HepG2 (cell line): ENCODE results near the gene GPR17. TPM values are rescaled to one million over a fixed set of nuclear protein-coding genes. Genes with fewer than 3 reads are reported as not detected.
A peak's percentile ranks its signal among the peaks of the same experiment; 100 is the strongest.

Source experiments
- FOSL1 ChIP-seq: sonication (generic); formaldehyde crosslinking; IDR thresholded peaks from 2 replicates; pipeline ENCODE4 v1.9.0; 2021; ENCODE audit warnings: missing genetic modification reagents, borderline replicate concordance
- HDAC2 ChIP-seq: sonication (generic); formaldehyde crosslinking; IDR thresholded peaks from 2 replicates; pipeline ENCODE4 v1.4.0; 2020; ENCODE audit warnings: missing genetic modification reagents
- HNF4G ChIP-seq, 2 experiments: sonication (generic) in 1 of 2; formaldehyde crosslinking in 1 of 2; IDR thresholded peaks; 2 replicates each; pipeline versions ENCODE4 v1.4.0 to v1.6.1; 2011 to 2020; ENCODE audit warnings: borderline replicate concordance in 2 of 2, low read depth in 2 of 2, mild to moderate bottlenecking in 2 of 2, low read length in 1 of 2, missing genetic modification reagents in 1 of 2, moderate library complexity in 1 of 2
- KDM4B ChIP-seq: sonication (generic); formaldehyde crosslinking; IDR thresholded peaks from 2 replicates; pipeline ENCODE4 v1.4.0; 2020; ENCODE audit warnings: missing genetic modification reagents
- MEIS2 ChIP-seq: sonication (generic); formaldehyde crosslinking; IDR thresholded peaks from 2 replicates; pipeline ENCODE4 v1.9.0; 2021; ENCODE audit warnings: mild to moderate bottlenecking, missing genetic modification reagents
- MXD3 ChIP-seq: IDR thresholded peaks from 2 replicates; pipeline ENCODE4 v1.6.1; 2016; ENCODE audit warnings: mild to moderate bottlenecking, missing biosample characterization, missing genetic modification reagents
- MYPOP ChIP-seq: sonication (generic); formaldehyde crosslinking; IDR thresholded peaks from 2 replicates; pipeline ENCODE4 v1.8.1; 2023; ENCODE audit warnings: mild to moderate bottlenecking, moderate library complexity, missing genetic modification reagents
- NFYC ChIP-seq: IDR thresholded peaks from 2 replicates; pipeline ENCODE4 v1.6.1; 2016; ENCODE audit warnings: missing genetic modification reagents, missing compliant biosample characterization
- NR2F6 ChIP-seq, 2 experiments: IDR thresholded peaks; 2 replicates each; pipeline ENCODE4 v1.6.1; 2016; ENCODE audit warnings: antibody characterized with exemption in 1 of 2, mild to moderate bottlenecking in 1 of 2
- PLRG1 ChIP-seq: fragments of 450-650 bp; conservative IDR thresholded peaks from 2 replicates; pipeline ENCODE4 v1.6.1; 2016
- SIN3A ChIP-seq: IDR thresholded peaks from 2 replicates; pipeline ENCODE4 v1.6.1; 2011; ENCODE audit warnings: low read depth, mild to moderate bottlenecking, control low read depth, low read length, borderline replicate concordance
- SSRP1 ChIP-seq: IDR thresholded peaks from 2 replicates; pipeline ENCODE4 v1.6.1; 2016; ENCODE audit warnings: control low read depth
- TMF1 ChIP-seq: sonication (generic); formaldehyde crosslinking; IDR thresholded peaks from 2 replicates; pipeline ENCODE4 v1.8.1; 2022; ENCODE audit warnings: low read depth, missing genetic modification reagents
- ZBTB26 ChIP-seq: IDR thresholded peaks from 2 replicates; pipeline ENCODE4 v1.6.1; 2016; ENCODE audit warnings: missing compliant biosample characterization, missing genetic modification reagents, borderline replicate concordance
- ZBTB7B ChIP-seq: sonication (generic); formaldehyde crosslinking; IDR thresholded peaks from 2 replicates; pipeline ENCODE4 v1.4.0; 2020; ENCODE audit warnings: missing genetic modification reagents
- ZEB1 ChIP-seq: IDR thresholded peaks from 2 replicates; pipeline ENCODE4 v1.6.1; 2012; ENCODE audit warnings: mild to moderate bottlenecking, low read depth, inconsistent platforms; ENCODE audit not compliant: insufficient replicate concordance
- ZNF280B ChIP-seq: sonication (generic); formaldehyde crosslinking; IDR thresholded peaks from 2 replicates; pipeline ENCODE4 v1.5.0; 2020; ENCODE audit warnings: missing genetic modification reagents, mild to moderate bottlenecking, borderline replicate concordance
- ZNF609 ChIP-seq: sonication (generic); formaldehyde crosslinking; IDR thresholded peaks from 2 replicates; pipeline ENCODE4 v1.4.0; 2020; ENCODE audit warnings: mild to moderate bottlenecking, missing genetic modification reagents, borderline replicate concordance
- ZNF780A ChIP-seq: sonication (generic); formaldehyde crosslinking; IDR thresholded peaks from 2 replicates; pipeline ENCODE4 v1.8.0; 2022; ENCODE audit warnings: mild to moderate bottlenecking, missing genetic modification reagents, moderate library complexity
- ZNF841 ChIP-seq: sonication (generic); formaldehyde crosslinking; IDR thresholded peaks from 2 replicates; pipeline ENCODE4 v1.8.1; 2023; ENCODE audit warnings: missing genetic modification reagents, borderline replicate concordance
- polyA plus RNA-seq, 8 experiments: library from polyadenylated mRNA; depleted of rRNA in 3 of 8; stranded (reverse) in 7 of 8; unstranded in 1 of 8; fragments of >200 nt; fragmentation: Illumina TruSeq in 4 of 8; extraction: Trizol in 4 of 8; gene quantifications; 2 replicates each; pipeline versions ENCODE4 v1.2.1 to v1.2.3, GENCODE V29; 2011 to 2016; ENCODE audit warnings: low read depth in 4 of 8, missing spikeins in 1 of 8, mixed read lengths in 1 of 8; ENCODE audit not compliant: insufficient read depth in 1 of 8
- total RNA-seq, 5 experiments: library from RNA; depleted of rRNA; stranded (reverse); fragments of >200 nt; fragmentation: Illumina TruSeq; extraction: Trizol; gene quantifications; 2 replicates each; pipeline ENCODE4 v1.2.3, GENCODE V29; 2016; ENCODE audit warnings: low read depth in 1 of 5

The GPR17 gene
- total and polyA plus RNA-seq, 2 of the 13 experiments (the other 11 are each of a cell fraction or from before 2014, with no cell fraction given): not detected

- TF ChIP-seq ZNF609 (CRISPR knock-in tag): no peak
- TF ChIP-seq PLRG1: no peak
- 0 out of 2 replicates have a peak, but pooled peaks have one; percentile 62 for TF ChIP-seq SIN3A
- no peak for TF ChIP-seq ZNF780A (CRISPR knock-in tag)
- TF ChIP-seq MEIS2: 0 out of 2 replicates have a peak, but pooled peaks have one; percentile 81
- TF ChIP-seq HDAC2 (CRISPR knock-in tag): peak; percentile 61; the same call in 1 of the 2 replicates
- TF ChIP-seq ZNF280B (CRISPR knock-in tag): 0 out of 2 replicates have a peak, but pooled peaks have one; percentile 29
- peak; percentile 13 for TF ChIP-seq ZEB1
- peak; percentile 9; the same call in 1 of the 2 replicates for TF ChIP-seq MYPOP
- TF ChIP-seq NFYC: no peak; the same call in 1 of the 2 replicates
- no peak for TF ChIP-seq ZNF841 (CRISPR knock-in tag)
- peak; percentile 54; the same call in 1 of the 2 replicates for TF ChIP-seq MXD3 (CRISPR knock-in tag)
- 0 out of 2 replicates have a peak, but pooled peaks have one; percentile 21 for TF ChIP-seq HNF4G (IDR thresholded peaks at IDR 0.05; ENCODE audit: borderline replicate concordance, low read depth, low read length)
- 0 out of 2 replicates have a peak, but pooled peaks have one; percentile 13 for TF ChIP-seq HNF4G (CRISPR knock-in tag; IDR thresholded peaks at IDR 0.05; ENCODE audit: borderline replicate concordance, low read depth)
- TF ChIP-seq SSRP1 (CRISPR knock-in tag): no peak
- TF ChIP-seq KDM4B (CRISPR knock-in tag): no peak
- TF ChIP-seq ZBTB7B: no peak
- TF ChIP-seq TMF1 (CRISPR knock-in tag): no peak
- no peak for TF ChIP-seq NR2F6 (IDR thresholded peaks at IDR 0.05)
- TF ChIP-seq NR2F6 (CRISPR knock-in tag; IDR thresholded peaks at IDR 0.05): peak; percentile 59; the same call in 1 of the 2 replicates
- TF ChIP-seq FOSL1: peak; percentile 63; the same call in 1 of the 2 replicates
- peak; percentile 89 for TF ChIP-seq ZBTB26 (CRISPR knock-in tag)
Measured at GRCh38 chr2:127700527-127701192, 54.7 kb downstream of the GPR17 start (continued).
